ENCODE data around the gene KLK5. TPM values are rescaled to one million over a fixed set of nuclear protein-coding genes. Genes with fewer than 3 reads are reported as not detected.

Gene KLK5
- total RNA-seq, 3 donors from 2014 or later: not detected

GRCh38 chr19:50957587-50957986, 4.7 kb upstream of the KLK5 start:
- ATAC-seq (no peak), DNase-seq (no peak)
- peaks cover 30% of the 10 kb centered on the region for H3K27me3 Mint-ChIP-seq (ENCODE audit: low read depth)
- no peaks in the 10 kb centered on the region for H3K36me3 Mint-ChIP-seq (ENCODE audit: insufficient read depth)
- H3K9me3 Mint-ChIP-seq: peaks cover 12% of the 10 kb centered on the region
- H3K4me3 Mint-ChIP-seq: no peak overlapping the region
- no peaks in the 10 kb centered on the region for H3K4me1 Mint-ChIP-seq (ENCODE audit: low read depth)

- ATAC-seq: no peak
- DNase-seq: no peak
- Mint-ChIP-seq H3K4me3 (no peak overlapping the region), H3K4me1 (ENCODE audit: low read depth) (no peaks in the 10 kb centered on the region), H3K36me3 (ENCODE audit: insufficient read depth) (no peaks in the 10 kb centered on the region), H3K9me3 (no peaks in the 10 kb centered on the region), H3K27me3 (ENCODE audit: low read depth) (peaks cover 33% of the 10 kb centered on the region)
Measured at GRCh38 chr19:50949861-50950260, 3.0 kb downstream of the KLK5 start.

- peaks cover 33% of the 10 kb centered on the region for H3K27me3 Mint-ChIP-seq (ENCODE audit: low read depth)
- peaks cover 2% of the 10 kb centered on the region for H3K9me3 Mint-ChIP-seq
- H3K4me3 Mint-ChIP-seq: no peak overlapping the region
- H3K36me3 Mint-ChIP-seq (ENCODE audit: insufficient read depth): no peaks in the 10 kb centered on the region
- ATAC-seq (no peak), DNase-seq (no peak)
- no peaks in the 10 kb centered on the region for H3K4me1 Mint-ChIP-seq (ENCODE audit: low read depth)
Measured at GRCh38 chr19:50947123-50947522, 5.7 kb downstream of the KLK5 start.

- Mint-ChIP-seq H3K4me1 (ENCODE audit: low read depth) (no peaks in the 10 kb centered on the region), H3K36me3 (ENCODE audit: insufficient read depth) (no peaks in the 10 kb centered on the region), H3K27me3 (ENCODE audit: low read depth) (peaks cover 31% of the 10 kb centered on the region), H3K9me3 (peaks cover 4% of the 10 kb centered on the region), H3K4me3 (no peak overlapping the region)
- DNase-seq (no peak), ATAC-seq (no peak)
Measured at GRCh38 chr19:50944795-50945194, 8.0 kb downstream of the KLK5 start.

GRCh38 chr19:50943074-50943828, 9.6 kb downstream of the KLK5 start:
- no peak for DNase-seq
- Mint-ChIP-seq H3K4me3 (no peak overlapping the region), H3K9me3 (peaks cover 10% of the 10 kb centered on the region), H3K4me1 (ENCODE audit: low read depth) (no peaks in the 10 kb centered on the region), H3K27me3 (ENCODE audit: low read depth) (peaks cover 26% of the 10 kb centered on the region), H3K36me3 (ENCODE audit: insufficient read depth) (no peaks in the 10 kb centered on the region)
- no peak for ATAC-seq

- Mint-ChIP-seq H3K4me3 (no peak overlapping the region), H3K36me3 (ENCODE audit: insufficient read depth) (no peaks in the 10 kb centered on the region), H3K27me3 (ENCODE audit: low read depth) (peaks cover 38% of the 10 kb centered on the region), H3K9me3 (peaks cover 10% of the 10 kb centered on the region), H3K4me1 (ENCODE audit: low read depth) (no peaks in the 10 kb centered on the region)
- no peak for ATAC-seq
- no peak for DNase-seq
Measured at GRCh38 chr19:50939596-50939995, 13.2 kb downstream of the KLK5 start.

- H3K9me3 Mint-ChIP-seq: no peaks in the 10 kb centered on the region
- H3K4me1 Mint-ChIP-seq (ENCODE audit: low read depth): no peaks in the 10 kb centered on the region
- ATAC-seq (no peak), DNase-seq (no peak)
- H3K36me3 Mint-ChIP-seq (ENCODE audit: insufficient read depth): no peaks in the 10 kb centered on the region
- H3K4me3 Mint-ChIP-seq: no peak overlapping the region
- H3K27me3 Mint-ChIP-seq (ENCODE audit: low read depth): peaks cover 50% of the 10 kb centered on the region
Measured at GRCh38 chr19:50933640-50934039, 19.2 kb downstream of the KLK5 start.

GRCh38 chr19:50932690-50933083, 20.2 kb downstream of the KLK5 start:
- DNase-seq (no peak), ATAC-seq (no peak)
- H3K4me1 Mint-ChIP-seq (ENCODE audit: low read depth): no peaks in the 10 kb centered on the region
- peaks cover 57% of the 10 kb centered on the region for H3K27me3 Mint-ChIP-seq (ENCODE audit: low read depth)
- H3K9me3 Mint-ChIP-seq: no peaks in the 10 kb centered on the region
- H3K36me3 Mint-ChIP-seq (ENCODE audit: insufficient read depth): no peaks in the 10 kb centered on the region
- no peak overlapping the region for H3K4me3 Mint-ChIP-seq

- H3K4me3 Mint-ChIP-seq: no peak overlapping the region
- ATAC-seq: no peak
- no peaks in the 10 kb centered on the region for H3K36me3 Mint-ChIP-seq (ENCODE audit: insufficient read depth)
- H3K27me3 Mint-ChIP-seq (ENCODE audit: low read depth): peaks cover 58% of the 10 kb centered on the region
- no peaks in the 10 kb centered on the region for H3K9me3 Mint-ChIP-seq
- H3K4me1 Mint-ChIP-seq (ENCODE audit: low read depth): no peaks in the 10 kb centered on the region
- no peak for DNase-seq
Measured at GRCh38 chr19:50932018-50932689, 20.7 kb downstream of the KLK5 start.

GRCh38 chr19:50931023-50931422, 21.8 kb downstream of the KLK5 start:
- H3K4me1 Mint-ChIP-seq (ENCODE audit: low read depth): no peaks in the 10 kb centered on the region
- DNase-seq: no peak
- no peak overlapping the region for H3K4me3 Mint-ChIP-seq
- ATAC-seq: no peak
- H3K27me3 Mint-ChIP-seq (ENCODE audit: low read depth): peaks cover 53% of the 10 kb centered on the region
- H3K36me3 Mint-ChIP-seq (ENCODE audit: insufficient read depth): no peaks in the 10 kb centered on the region
- H3K9me3 Mint-ChIP-seq: no peaks in the 10 kb centered on the region

- DNase-seq (no peak), ATAC-seq (no peak)
- Mint-ChIP-seq H3K4me3 (no peak overlapping the region), H3K36me3 (ENCODE audit: insufficient read depth) (no peaks in the 10 kb centered on the region), H3K4me1 (ENCODE audit: low read depth) (no peaks in the 10 kb centered on the region), H3K9me3 (no peaks in the 10 kb centered on the region), H3K27me3 (ENCODE audit: low read depth) (peaks cover 56% of the 10 kb centered on the region)
Measured at GRCh38 chr19:50928831-50929230, 24.0 kb downstream of the KLK5 start.

GRCh38 chr19:50926144-50926543, 26.7 kb downstream of the KLK5 start:
- no peaks in the 10 kb centered on the region for H3K9me3 Mint-ChIP-seq
- DNase-seq: no peak
- no peak overlapping the region for H3K4me3 Mint-ChIP-seq
- H3K36me3 Mint-ChIP-seq (ENCODE audit: insufficient read depth): no peaks in the 10 kb centered on the region
- H3K4me1 Mint-ChIP-seq (ENCODE audit: low read depth): peaks cover 7% of the 10 kb centered on the region
- no peak for ATAC-seq
- peaks cover 46% of the 10 kb centered on the region for H3K27me3 Mint-ChIP-seq (ENCODE audit: low read depth)

GRCh38 chr19:50925734-50926133, 27.1 kb downstream of the KLK5 start:
- Mint-ChIP-seq H3K4me3 (no peak overlapping the region), H3K27me3 (ENCODE audit: low read depth) (peaks cover 43% of the 10 kb centered on the region), H3K9me3 (no peaks in the 10 kb centered on the region), H3K36me3 (ENCODE audit: insufficient read depth) (no peaks in the 10 kb centered on the region), H3K4me1 (ENCODE audit: low read depth) (peaks cover 7% of the 10 kb centered on the region)
- DNase-seq (no peak), ATAC-seq (no peak)

GRCh38 chr19:50924586-50924985, 28.3 kb downstream of the KLK5 start:
- Mint-ChIP-seq H3K36me3 (ENCODE audit: insufficient read depth) (no peaks in the 10 kb centered on the region), H3K4me3 (no peak overlapping the region), H3K27me3 (ENCODE audit: low read depth) (peaks cover 44% of the 10 kb centered on the region), H3K9me3 (no peaks in the 10 kb centered on the region), H3K4me1 (ENCODE audit: low read depth) (peaks cover 7% of the 10 kb centered on the region)
- no peak for DNase-seq
- ATAC-seq: no peak

- Mint-ChIP-seq H3K4me3 (no peak overlapping the region), H3K27me3 (ENCODE audit: low read depth) (peaks cover 47% of the 10 kb centered on the region), H3K9me3 (no peaks in the 10 kb centered on the region), H3K4me1 (ENCODE audit: low read depth) (peaks cover 7% of the 10 kb centered on the region), H3K36me3 (ENCODE audit: insufficient read depth) (no peaks in the 10 kb centered on the region)
- ATAC-seq (peak; percentile 99), DNase-seq (peak; percentile 65)
Measured at GRCh38 chr19:50922317-50922853, 30.5 kb downstream of the KLK5 start.
